OCI-LY3 (cell line): Measurements from ENCODE around the gene ZNF619.

Experiments used
- CTCF ChIP-seq: fragments of 200-600, 300-600 bp; sonication (generic); IDR thresholded peaks from 2 replicates; pipeline ENCODE4 v1.5.1; 2014; ENCODE audit warnings: antibody characterized with exemption, low read length, low read depth
- EZH2phosphoT487 ChIP-seq: fragments of 200-600 bp; shearing (Covaris generic); IDR thresholded peaks from 2 replicates; pipeline ENCODE4 v1.6.1; 2018; ENCODE audit warnings: antibody characterized with exemption, mixed run types, low read depth

GRCh38 chr3:40452057-40452456, 24.9 kb upstream of the ZNF619 start:
- TF ChIP-seq CTCF (no peak), EZH2phosphoT487 (no peak)
